Gastroesophageal sphincter (tissue), 3 donors: ENCODE measurements around the gene RPL27.

Experiments
- CTCF ChIP-seq, 4 experiments: fragments of 200-600 bp in 2 of 4; fragments of 450-650 bp in 2 of 4; sonication (generic) in 1 of 4; IDR thresholded peaks; one replicate each; pipeline ENCODE4 v1.5.1; 2017 to 2019; ENCODE audit warnings: antibody characterized with exemption in 4 of 4, mild to moderate bottlenecking in 2 of 4, moderate library complexity in 2 of 4
- EP300 ChIP-seq: sonication (generic); formaldehyde crosslinking; IDR thresholded peaks from one replicate; pipeline ENCODE4 v1.6.1; 2017; ENCODE audit warnings: antibody characterized with exemption, mild to moderate bottlenecking

GRCh38 chr17:42953669-42954068 lies 44.5 kb upstream of the RPL27 start:
- no peak for TF ChIP-seq CTCF (IDR thresholded peaks at IDR 0.05)
- TF ChIP-seq EP300, result no peak
